ENCODE results near the gene TGFBR2.

TGFBR2 gene

GRCh38 chr3:30655187-30655812 is 48.9 kb downstream of the TGFBR2 start:
- TF ChIP-seq POLR2A (IDR thresholded peaks at IDR 0.05; ENCODE audit: low read depth, low read length) = no peak
- no peak for DNase-seq (ENCODE audit: insufficient read length, low spot score)
- no peak for FAIRE-seq

GRCh38 chr3:30656624-30657141 is 50.3 kb downstream of the TGFBR2 start:
- DNase-seq (ENCODE audit: insufficient read length, low spot score) (no peak), FAIRE-seq (no peak)
- TF ChIP-seq POLR2A (IDR thresholded peaks at IDR 0.05; ENCODE audit: low read depth, low read length) = no peak

GRCh38 chr3:30657914-30658313 is 51.5 kb downstream of the TGFBR2 start:
- FAIRE-seq (no peak), DNase-seq (ENCODE audit: insufficient read length, low spot score) (no peak)
- no peak for TF ChIP-seq POLR2A (IDR thresholded peaks at IDR 0.05; ENCODE audit: low read depth, low read length)

GRCh38 chr3:30658328-30659052 is 52.1 kb downstream of the TGFBR2 start:
- TF ChIP-seq POLR2A (IDR thresholded peaks at IDR 0.05; ENCODE audit: low read depth, low read length) = no peak
- DNase-seq (ENCODE audit: insufficient read length, low spot score) (no peak), FAIRE-seq (no peak)

- FAIRE-seq = peak; percentile 53
- DNase-seq (ENCODE audit: insufficient read length, low spot score) = peak; percentile 47
- no peak for TF ChIP-seq POLR2A (IDR thresholded peaks at IDR 0.05; ENCODE audit: low read depth, low read length)
Observed at GRCh38 chr3:30659270-30660130, 53.1 kb downstream of the TGFBR2 start.

GRCh38 chr3:30660136-30660535 is 53.7 kb downstream of the TGFBR2 start:
- no peak for FAIRE-seq
- DNase-seq (ENCODE audit: insufficient read length, low spot score) = no peak
- no peak for TF ChIP-seq POLR2A (IDR thresholded peaks at IDR 0.05; ENCODE audit: low read depth, low read length)

GRCh38 chr3:30660656-30661055 is 54.3 kb downstream of the TGFBR2 start:
- DNase-seq (ENCODE audit: insufficient read length, low spot score) = no peak
- no peak for TF ChIP-seq POLR2A (IDR thresholded peaks at IDR 0.05; ENCODE audit: low read depth, low read length)
- no peak for FAIRE-seq

GRCh38 chr3:30661098-30661873 is 54.9 kb downstream of the TGFBR2 start:
- TF ChIP-seq POLR2A (IDR thresholded peaks at IDR 0.05; ENCODE audit: low read depth, low read length) = no peak
- DNase-seq (ENCODE audit: insufficient read length, low spot score) (no peak), FAIRE-seq (no peak)

GRCh38 chr3:30662836-30663235 is 56.4 kb downstream of the TGFBR2 start:
- FAIRE-seq (no peak), DNase-seq (ENCODE audit: insufficient read length, low spot score) (no peak)
- no peak for TF ChIP-seq POLR2A (IDR thresholded peaks at IDR 0.05; ENCODE audit: low read depth, low read length)

- DNase-seq (ENCODE audit: insufficient read length, low spot score) = no peak
Observed at GRCh38 chr3:30663533-30664241, 57.3 kb downstream of the TGFBR2 start.

GRCh38 chr3:30664459-30664858 is 58.1 kb downstream of the TGFBR2 start:
- FAIRE-seq (no peak), DNase-seq (ENCODE audit: insufficient read length, low spot score) (no peak)
- TF ChIP-seq POLR2A (IDR thresholded peaks at IDR 0.05; ENCODE audit: low read depth, low read length) = no peak

More at GRCh38 chr3:30663533-30664241, 57.3 kb downstream of the TGFBR2 start:
- no peak for TF ChIP-seq POLR2A (IDR thresholded peaks at IDR 0.05; ENCODE audit: low read depth, low read length)
- FAIRE-seq = no peak

- no peak for TF ChIP-seq POLR2A (IDR thresholded peaks at IDR 0.05; ENCODE audit: low read depth, low read length)
- no peak for DNase-seq (ENCODE audit: insufficient read length, low spot score)
- no peak for FAIRE-seq
Observed at GRCh38 chr3:30664884-30665283, 58.5 kb downstream of the TGFBR2 start.

- no peak for TF ChIP-seq POLR2A (IDR thresholded peaks at IDR 0.05; ENCODE audit: low read depth, low read length)
- FAIRE-seq = peak; percentile 11
- no peak for DNase-seq (ENCODE audit: insufficient read length, low spot score)
Observed at GRCh38 chr3:30665539-30665938, 59.1 kb downstream of the TGFBR2 start.

Measured in H54 (cell line).